NCI-H510A (cell line): ENCODE measurements around the gene DLG2.
"Not testable (repeated sequence)": the region's sequence is repeated elsewhere in the genome, so short reads cannot be mapped to it uniquely, and the experiment has no call there.

Experiments
- DNase-seq: peaks from one replicate; lab custom pipeline; 2025; lab: John Stamatoyannopoulos, UW

DLG2 gene

DNA sequence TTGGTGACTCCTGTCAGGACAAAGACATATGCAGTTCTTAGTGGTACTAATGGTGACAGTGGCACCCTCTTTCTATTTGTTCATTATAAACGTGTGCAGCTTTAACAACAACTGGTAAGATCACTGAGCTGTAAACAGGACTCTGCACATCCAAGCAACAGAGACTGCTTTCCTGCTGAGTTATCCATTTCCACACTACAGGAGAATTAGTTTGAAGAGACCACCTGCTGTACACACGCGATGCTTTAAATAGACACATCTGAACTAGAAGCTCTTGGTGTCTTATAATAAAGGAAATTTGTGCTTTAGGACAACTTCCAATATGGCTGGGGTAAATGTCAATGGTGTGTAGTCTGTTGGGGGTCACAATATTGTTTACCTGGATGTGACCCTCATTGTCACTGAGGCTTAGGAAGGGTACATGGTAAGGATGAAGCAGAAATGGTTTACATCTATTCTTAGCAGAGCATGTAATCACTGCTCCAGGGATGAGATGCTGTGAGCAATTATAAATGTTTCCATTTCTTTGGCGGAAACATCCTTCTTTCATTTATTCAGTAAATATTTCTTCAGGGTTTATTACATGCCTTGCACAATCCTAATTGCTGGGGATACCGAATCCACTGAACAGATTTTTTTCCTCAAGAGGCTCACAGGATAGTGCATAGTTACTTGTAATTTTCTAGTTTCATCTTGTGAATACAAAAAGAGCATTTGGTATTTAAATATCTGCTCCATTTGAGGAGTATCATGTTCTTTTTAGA is 1987.0 kb downstream of the DLG2 start:
- no peak for DNase-seq

DNA sequence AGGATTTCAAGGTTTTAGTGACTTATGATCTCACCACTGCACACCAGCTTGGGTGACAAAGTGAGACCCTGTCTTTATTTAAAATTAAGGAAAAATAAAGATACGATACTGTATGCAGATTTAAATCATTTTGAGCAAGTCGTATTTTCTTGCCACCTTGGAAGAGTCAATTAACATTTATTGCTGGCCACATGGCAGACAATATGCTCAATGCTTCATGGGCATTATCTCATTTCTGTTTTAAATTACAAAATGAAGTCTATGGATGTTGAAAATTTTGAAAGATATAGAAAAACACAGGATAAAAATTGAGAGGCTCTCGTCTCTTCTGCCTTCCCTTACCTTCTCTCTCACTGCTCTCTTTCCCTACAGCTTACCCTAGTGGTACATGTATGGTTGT is 1992.0 kb downstream of the DLG2 start:
- no peak for DNase-seq

GRCh38 chr11:83630211-83630610 is 1996.9 kb downstream of the DLG2 start:
- no peak for DNase-seq

- no peak for DNase-seq
Observed at GRCh38 chr11:83629775-83630174, 1997.4 kb downstream of the DLG2 start.

GRCh38 chr11:83628622-83629355 is 1998.4 kb downstream of the DLG2 start:
- DNase-seq, result no peak

DNA sequence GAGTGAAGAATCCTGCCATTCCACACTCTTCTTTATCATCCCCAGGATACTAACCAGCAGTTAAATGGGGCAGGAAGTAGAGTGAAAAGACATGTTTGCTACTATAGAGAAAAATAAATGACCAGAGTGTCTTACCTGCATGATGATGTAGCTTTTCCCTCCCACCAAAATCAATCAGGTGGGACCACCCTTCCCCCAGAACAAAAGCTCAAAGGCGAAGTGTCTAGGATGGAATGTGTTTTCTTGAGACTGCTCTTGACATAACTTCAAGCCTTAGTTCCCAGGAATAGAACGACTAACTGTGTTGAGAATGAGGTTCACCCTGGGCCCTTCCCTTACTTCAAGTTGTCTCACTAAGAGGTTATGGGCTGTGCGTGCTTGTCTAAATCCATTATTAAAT is 2001.8 kb downstream of the DLG2 start:
- no peak for DNase-seq

DNA sequence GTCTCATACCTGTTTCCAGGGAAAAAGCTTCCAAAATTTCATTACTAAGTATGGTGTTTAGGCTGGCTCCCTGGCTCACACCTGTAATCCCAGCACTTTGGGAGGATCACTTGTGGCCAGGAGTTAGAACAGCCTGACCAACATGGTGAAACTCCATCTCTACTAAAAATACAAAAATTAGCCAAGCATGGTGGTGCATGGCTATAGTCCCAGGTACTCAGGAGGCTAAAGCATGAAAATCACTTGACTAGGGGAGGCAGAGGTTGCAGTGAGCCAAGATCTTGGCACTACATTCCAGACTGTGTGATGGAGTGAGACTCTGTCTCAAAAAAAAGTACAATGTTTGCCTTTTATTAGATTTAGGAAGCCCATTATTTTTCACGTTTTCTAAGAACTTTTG is 2009.5 kb downstream of the DLG2 start:
- no peak for DNase-seq

DNA sequence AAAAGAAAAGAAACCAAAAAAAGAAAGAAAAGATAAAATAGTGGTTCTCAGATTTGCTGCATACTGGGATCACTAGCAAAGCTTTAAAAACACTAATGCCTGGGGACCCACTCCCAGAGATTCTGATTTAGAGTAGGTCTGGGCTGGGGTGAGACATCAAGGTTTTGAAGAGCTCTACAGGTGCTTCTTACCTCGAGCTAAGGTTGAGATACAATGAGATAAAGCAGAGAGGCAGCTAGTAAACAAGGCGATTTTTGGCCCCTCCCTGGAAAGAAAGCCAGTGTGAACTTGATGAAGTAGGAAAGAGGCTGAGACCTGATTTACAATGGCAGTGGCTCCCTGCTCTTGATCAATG is 2013.4 kb downstream of the DLG2 start:
- DNase-seq, result no peak

DNA sequence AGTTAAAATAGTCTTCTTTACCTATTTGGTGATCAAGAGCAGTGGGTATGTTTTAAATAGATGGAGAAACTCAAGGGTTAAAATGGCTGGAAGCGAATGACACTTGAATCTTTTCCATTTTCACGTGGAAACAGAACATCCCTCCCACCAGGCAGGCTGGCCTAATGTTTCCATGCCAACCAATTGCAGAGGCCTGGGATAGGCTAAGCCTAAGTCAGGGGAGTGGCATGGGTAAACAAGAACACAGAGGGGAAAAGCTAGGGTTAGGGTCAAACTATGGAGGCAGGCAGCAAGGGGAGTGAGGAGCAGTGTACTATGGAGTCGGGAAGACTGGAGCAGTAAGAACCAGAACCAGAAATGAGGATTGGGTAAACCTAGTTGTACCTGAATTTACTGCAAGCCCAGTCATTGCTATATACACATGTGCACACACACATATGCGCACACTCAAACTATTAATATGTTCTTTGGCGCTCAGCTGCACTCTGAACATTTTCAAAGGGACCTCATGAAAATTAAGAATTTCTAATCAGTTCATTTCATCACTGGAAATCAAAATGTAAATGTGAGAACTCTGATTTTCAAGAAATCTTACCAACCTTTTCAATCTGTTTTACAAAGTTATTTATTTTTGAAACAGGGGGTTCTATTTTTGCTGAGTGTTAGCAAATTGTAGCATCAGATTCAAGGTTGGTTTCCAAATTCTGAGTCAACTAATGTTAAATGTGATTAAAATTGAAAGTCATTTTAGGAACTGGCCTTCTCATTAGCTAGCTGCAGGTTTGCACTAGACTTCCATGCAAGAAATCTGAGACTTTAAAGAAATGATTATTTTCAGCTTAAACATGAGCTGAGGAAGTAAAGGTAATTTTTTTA is 2014.0 kb downstream of the DLG2 start:
- peak; percentile 35 for DNase-seq

GRCh38 chr11:83611600-83611999 is 2015.5 kb downstream of the DLG2 start:
- peak; percentile 55 for DNase-seq

DNA sequence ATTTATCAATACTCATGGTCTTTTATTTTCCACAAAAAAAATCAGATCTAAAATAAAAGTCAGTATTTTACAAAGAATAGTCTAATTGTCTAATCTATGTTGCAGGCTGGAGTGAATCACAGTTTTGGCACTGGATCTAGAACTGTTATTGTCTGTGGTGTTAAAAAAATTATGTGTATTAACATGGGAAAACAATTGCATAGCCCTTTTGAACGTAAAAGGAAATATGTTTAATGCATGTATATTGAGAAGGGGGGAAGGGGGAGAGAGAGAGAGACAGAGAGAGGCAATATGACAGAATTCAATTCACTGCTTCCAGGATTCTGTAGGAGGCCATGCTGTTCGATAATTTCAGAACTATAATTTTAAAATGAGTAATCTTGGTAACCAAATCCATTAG is 2016.1 kb downstream of the DLG2 start:
- DNase-seq, result no peak

GRCh38 chr11:83609191-83609590 is 2018.0 kb downstream of the DLG2 start:
- no peak for DNase-seq

DNA sequence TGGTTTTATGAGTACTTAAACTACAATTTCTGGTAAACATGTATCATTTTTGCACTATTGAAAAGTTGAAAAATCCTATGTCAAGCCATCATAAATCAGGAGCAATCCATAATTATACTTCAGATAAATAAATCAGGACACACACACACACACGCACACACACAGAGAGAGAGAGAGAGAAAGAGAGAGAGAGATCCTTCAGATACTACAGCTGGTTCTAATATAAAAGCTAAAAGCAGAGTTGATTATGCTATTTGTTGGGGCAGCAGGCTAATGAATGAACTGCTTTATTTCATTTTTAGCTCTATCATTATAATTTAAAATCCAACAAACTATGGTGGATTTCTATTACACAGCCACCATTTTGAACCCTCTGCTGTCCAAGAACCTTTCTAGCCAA is 2018.6 kb downstream of the DLG2 start:
- no peak for DNase-seq

DNA sequence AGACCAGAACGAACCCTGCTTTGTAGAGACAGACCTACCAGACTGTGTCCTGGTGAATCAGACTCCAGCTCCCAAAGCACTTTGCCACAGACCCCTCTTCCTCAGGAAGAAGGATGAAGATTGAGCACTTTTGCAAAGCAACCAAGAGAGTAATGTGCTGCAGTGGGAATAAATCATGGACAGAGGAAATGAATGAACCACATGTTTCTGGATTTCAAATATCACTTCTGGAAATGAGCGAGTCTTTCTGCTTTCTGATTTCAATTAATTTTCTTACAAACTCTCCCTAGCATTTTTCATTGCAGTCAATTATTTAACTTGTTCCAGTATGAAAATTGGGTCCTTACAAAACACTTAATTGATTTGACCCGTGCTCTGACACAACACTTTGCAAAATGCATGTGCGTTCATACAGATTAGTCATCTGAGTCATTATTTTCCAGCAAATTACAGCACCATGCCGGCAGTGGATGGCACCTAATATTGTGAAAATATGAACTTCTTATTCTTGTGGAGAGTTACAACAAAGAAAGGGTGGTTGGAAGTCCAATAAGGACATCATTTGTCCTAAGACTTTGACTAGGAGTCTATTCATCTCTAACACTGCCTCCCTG is 2025.1 kb downstream of the DLG2 start:
- no peak for DNase-seq

DNA sequence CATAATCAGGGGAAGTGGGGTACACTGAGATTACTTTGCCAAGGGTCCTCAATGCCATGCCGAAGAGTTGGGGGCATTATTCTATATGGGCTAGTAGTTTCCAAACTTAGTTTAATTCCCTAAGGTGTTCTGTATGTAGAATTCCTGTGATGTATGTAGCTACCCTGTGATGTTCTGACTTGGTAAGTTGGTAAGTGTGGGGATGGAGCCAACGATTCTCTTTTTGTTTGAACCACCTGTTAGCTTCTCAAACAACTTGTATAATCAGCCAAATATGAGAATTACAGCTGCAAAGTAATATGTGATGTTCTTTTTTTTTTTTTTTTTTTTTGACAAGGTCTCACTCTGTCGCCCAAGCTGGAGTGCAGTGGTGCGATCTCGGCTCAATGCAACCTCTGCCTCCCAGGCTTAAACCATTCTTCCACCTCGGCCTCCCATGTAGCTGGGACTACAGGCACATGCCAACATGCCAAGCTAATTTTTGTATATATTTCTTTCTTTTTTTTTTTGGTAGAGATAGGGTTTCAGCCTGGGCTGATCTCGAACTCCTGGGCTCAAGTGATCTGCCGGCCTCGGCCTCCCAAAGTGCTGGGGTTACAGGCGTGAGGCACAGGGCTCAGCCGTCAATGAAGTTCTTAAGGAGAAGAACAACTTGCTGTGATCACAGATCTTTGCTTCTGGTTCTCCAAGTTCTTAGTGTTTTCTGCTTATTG is 2025.8 kb downstream of the DLG2 start:
- DNase-seq, result no peak

DNA sequence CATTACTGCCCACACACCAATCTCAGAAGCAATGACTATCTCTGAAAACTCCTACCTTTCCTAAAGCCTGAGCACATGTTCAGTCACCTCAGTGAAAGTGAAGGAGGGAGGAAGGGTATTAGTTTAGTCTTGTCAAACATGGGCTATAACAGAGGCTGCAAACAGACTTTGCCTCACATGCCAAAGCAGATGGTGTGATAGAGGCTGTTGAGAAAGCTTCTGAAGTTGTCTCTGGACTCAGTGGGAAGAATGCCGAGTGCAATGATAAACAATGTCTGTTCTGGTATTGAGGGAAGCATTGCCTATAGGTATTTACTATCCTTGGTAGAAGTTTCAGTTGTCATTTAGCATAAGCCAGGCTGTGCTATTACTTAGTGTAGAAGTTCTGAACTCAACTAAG is 2026.5 kb downstream of the DLG2 start:
- DNase-seq, result no peak

GRCh38 chr11:83599066-83599465 is 2028.1 kb downstream of the DLG2 start:
- no peak for DNase-seq

DNA sequence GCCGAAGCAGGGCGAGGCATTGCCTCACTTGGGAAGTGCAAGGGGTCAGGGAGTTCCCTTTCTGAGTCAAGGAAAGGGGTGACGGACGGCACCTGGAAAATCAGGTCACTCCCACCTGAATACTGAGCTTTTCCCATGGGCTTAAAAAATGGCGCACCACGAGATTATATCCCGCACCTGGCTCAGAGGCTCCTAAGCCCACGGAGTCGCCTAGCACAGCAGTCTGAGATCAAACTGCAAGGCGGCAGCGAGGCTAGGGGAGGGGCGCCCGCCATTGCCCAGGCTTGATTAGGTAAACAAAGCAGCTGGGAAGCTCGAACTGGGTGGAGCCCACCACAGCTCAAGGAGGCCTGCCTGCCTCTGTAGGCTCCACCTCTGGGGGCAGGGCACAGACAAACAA is 2039.3 kb downstream of the DLG2 start:
- not testable (repeated sequence) for DNase-seq

DNA sequence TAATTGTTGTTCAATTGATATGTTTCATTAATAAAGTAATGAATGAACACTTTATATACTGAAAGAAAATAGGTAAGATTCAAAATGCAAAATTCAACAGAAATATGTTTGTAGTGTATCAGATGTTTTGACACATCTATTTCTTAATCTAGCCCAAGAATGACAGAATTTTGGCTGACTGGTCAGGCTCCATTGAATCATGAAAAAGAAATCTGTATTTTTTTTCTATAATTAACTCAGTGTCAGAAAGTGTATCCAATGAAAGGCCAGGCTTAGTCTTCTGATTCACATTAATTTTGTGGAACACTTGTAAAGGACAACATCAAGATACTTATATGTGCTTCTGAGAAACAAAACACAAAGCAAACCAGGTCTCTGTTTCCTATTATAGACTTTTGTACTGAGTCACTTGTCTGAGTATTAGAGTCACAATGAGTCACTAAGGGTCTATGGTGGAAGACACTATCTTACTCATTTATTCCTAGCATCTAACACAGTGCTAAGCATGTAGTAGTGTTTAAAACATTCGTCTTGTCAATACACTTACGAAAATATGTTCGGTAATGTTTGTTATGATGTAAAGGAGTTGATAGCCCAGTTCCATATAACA is 2043.3 kb downstream of the DLG2 start:
- no peak for DNase-seq

- DNase-seq, result no peak
Observed at GRCh38 chr11:83574519-83574918, 2052.6 kb downstream of the DLG2 start.
